Measurements from ENCODE around the gene VWA1. TPM values are rescaled to one million over a fixed set of nuclear protein-coding genes. Genes with fewer than 3 reads are reported as not detected.

VWA1 gene
- total and polyA plus RNA-seq, 4 donors: 51.7 to 94.3 (median 69.1) TPM

- H3K9me3 ChIP-seq (ENCODE audit: control insufficient read depth in 4 of 4, insufficient read depth in 3 of 4, low read length in 3 of 4): no peaks in the 10 kb centered on the region
- TF ChIP-seq CTCF (IDR thresholded peaks at IDR 0.05; ENCODE audit: control extremely low read depth, extremely low read depth): no peak
- no peak for DNase-seq
- peaks cover 0 to 61% (median 44%) of the 10 kb centered on the region in 5 donors for H3K4me1 ChIP-seq (ENCODE audit: control insufficient read depth in 5 of 5, insufficient read depth in 5 of 5, low read length in 5 of 5)
- peak overlapping the region in 1 of 2 donors; percentile 12 for H3K27ac ChIP-seq (ENCODE audit: low read depth in 1 of 2, low read length in 1 of 2)
- H3K9ac ChIP-seq (ENCODE audit: insufficient read depth in 1 of 2, low read length in 2 of 2): no peak overlapping the region
- peaks cover 0 to 5% (median 0%) of the 10 kb centered on the region in 4 donors for H3K36me3 ChIP-seq (ENCODE audit: control insufficient read depth in 4 of 4, insufficient read depth in 4 of 4, low read length in 4 of 4)
- H3K4me3 ChIP-seq: peak overlapping the region; percentile 14
- WGBS, 2 donors: 81 to 89% methylated on average over 7 of the region's 7 CpGs
- H3K27me3 ChIP-seq (ENCODE audit: control insufficient read depth in 3 of 3, insufficient read depth in 3 of 3, low read length in 2 of 3): no peaks in the 10 kb centered on the region
- no peak for ATAC-seq (ENCODE audit: insufficient read depth, low FRiP score)
Observed at GRCh38 chr1:1436630-1437032, 1.1 kb downstream of the VWA1 start.

GRCh38 chr1:1437033-1437903, 1.8 kb downstream of the VWA1 start:
- Histone ChIP-seq H3K4me1 (ENCODE audit: control insufficient read depth in 5 of 5, insufficient read depth in 5 of 5, low read length in 5 of 5) (peaks cover 0 to 57% (median 41%) of the 10 kb centered on the region in 5 donors), H3K36me3 (ENCODE audit: control insufficient read depth in 4 of 4, insufficient read depth in 4 of 4, low read length in 4 of 4) (peaks cover 0 to 5% (median 0%) of the 10 kb centered on the region in 4 donors), H3K27ac (ENCODE audit: low read depth in 1 of 2, low read length in 1 of 2) (no peak overlapping the region), H3K27me3 (ENCODE audit: control insufficient read depth in 3 of 3, insufficient read depth in 3 of 3, low read length in 2 of 3) (no peaks in the 10 kb centered on the region), H3K9ac (ENCODE audit: insufficient read depth in 1 of 2, low read length in 2 of 2) (no peak overlapping the region), H3K4me3 (no peak overlapping the region), H3K9me3 (ENCODE audit: control insufficient read depth in 4 of 4, insufficient read depth in 3 of 4, low read length in 3 of 4) (no peaks in the 10 kb centered on the region)
- DNase-seq (no peak), ATAC-seq (ENCODE audit: insufficient read depth, low FRiP score) (no peak)
- TF ChIP-seq CTCF (IDR thresholded peaks at IDR 0.05; ENCODE audit: control extremely low read depth, extremely low read depth): no peak
- 72 to 84% methylated on average over 31 of the region's 31 CpGs for WGBS, 2 donors

- Histone ChIP-seq H3K36me3 (ENCODE audit: control insufficient read depth in 4 of 4, insufficient read depth in 4 of 4, low read length in 4 of 4) (peaks cover 0 to 5% (median 0%) of the 10 kb centered on the region in 4 donors), H3K9ac (ENCODE audit: insufficient read depth in 1 of 2, low read length in 2 of 2) (no peak overlapping the region), H3K4me1 (ENCODE audit: control insufficient read depth in 5 of 5, insufficient read depth in 5 of 5, low read length in 5 of 5) (peaks cover 0 to 50% (median 34%) of the 10 kb centered on the region in 5 donors), H3K9me3 (ENCODE audit: control insufficient read depth in 4 of 4, insufficient read depth in 3 of 4, low read length in 3 of 4) (no peaks in the 10 kb centered on the region), H3K27me3 (ENCODE audit: control insufficient read depth in 3 of 3, insufficient read depth in 3 of 3, low read length in 2 of 3) (no peaks in the 10 kb centered on the region), H3K4me3 (no peak overlapping the region), H3K27ac (ENCODE audit: low read depth in 1 of 2, low read length in 1 of 2) (no peak overlapping the region)
- WGBS, 2 donors: 69% methylated on average over 11 of the region's 11 CpGs
- DNase-seq: peak in 2 of 3 donors; percentile 66 to 74
- ATAC-seq (ENCODE audit: insufficient read depth, low FRiP score): no peak
- TF ChIP-seq CTCF (IDR thresholded peaks at IDR 0.05; ENCODE audit: control extremely low read depth, extremely low read depth): no peak
Observed at GRCh38 chr1:1437904-1438376, 2.5 kb downstream of the VWA1 start.

All from lung (tissue), 12 donors.